IPS-18c (cell line): Measurements from ENCODE around the gene TBC1D14.

Experiments
- H3K4me3 ChIP-seq: 2 replicates; pipeline ENCODE4 v1.7.0; 2013; ENCODE audit warnings: low read depth, mild to moderate bottlenecking, low read length, moderate library complexity; ENCODE audit not compliant: insufficient read depth
- H3K9me3 ChIP-seq: one replicate; pipeline ENCODE4 v1.6.1; 2013; ENCODE audit warnings: mild to moderate bottlenecking, low read length, moderate library complexity; ENCODE audit not compliant: control insufficient read depth, insufficient read depth

The TBC1D14 gene

DNA sequence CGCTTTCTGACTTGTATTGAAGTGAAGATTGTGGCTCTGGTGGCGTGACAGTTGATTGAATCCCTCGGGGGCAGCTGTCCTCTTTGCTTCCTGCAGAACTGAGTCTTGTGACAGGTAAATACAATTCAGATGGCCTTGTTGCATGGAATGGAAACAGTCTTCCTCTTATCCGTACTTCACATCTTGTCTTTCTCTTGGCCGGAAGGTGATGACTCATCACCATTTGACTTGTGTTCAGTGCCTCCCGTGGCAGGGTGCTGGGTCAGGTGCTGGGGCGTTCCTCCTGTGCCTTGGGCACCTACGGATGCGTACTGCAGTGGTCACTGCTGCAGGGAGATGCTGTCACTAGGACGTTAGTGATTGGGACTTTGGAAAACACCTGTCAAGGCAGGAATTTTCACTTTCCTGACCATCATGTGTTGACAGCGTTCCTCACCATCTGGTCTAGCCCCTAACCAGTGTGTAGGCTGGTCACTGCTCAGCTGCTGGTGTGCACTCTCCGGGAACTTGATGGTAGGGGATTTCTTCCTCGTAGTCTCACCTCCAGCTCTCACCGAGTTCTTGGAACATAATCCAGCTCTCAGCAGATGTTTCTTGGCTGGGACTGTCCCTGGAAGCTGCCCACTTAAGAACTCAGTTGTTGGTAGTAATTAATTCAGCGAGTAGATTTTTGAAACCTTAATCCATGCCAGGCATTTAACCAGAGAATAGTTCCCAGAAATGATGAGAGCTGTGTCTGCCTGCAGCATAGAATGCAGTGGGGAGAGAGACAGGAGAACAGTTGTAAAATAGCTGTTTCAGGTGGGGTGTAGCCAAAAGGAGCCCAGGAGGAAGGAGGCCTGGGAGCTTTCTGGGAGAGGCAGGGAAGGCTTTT lies 7.2 kb downstream of the TBC1D14 start:
- H3K9me3 ChIP-seq = no peaks in the 10 kb centered on the region
- H3K4me3 ChIP-seq = no peak overlapping the region

DNA sequence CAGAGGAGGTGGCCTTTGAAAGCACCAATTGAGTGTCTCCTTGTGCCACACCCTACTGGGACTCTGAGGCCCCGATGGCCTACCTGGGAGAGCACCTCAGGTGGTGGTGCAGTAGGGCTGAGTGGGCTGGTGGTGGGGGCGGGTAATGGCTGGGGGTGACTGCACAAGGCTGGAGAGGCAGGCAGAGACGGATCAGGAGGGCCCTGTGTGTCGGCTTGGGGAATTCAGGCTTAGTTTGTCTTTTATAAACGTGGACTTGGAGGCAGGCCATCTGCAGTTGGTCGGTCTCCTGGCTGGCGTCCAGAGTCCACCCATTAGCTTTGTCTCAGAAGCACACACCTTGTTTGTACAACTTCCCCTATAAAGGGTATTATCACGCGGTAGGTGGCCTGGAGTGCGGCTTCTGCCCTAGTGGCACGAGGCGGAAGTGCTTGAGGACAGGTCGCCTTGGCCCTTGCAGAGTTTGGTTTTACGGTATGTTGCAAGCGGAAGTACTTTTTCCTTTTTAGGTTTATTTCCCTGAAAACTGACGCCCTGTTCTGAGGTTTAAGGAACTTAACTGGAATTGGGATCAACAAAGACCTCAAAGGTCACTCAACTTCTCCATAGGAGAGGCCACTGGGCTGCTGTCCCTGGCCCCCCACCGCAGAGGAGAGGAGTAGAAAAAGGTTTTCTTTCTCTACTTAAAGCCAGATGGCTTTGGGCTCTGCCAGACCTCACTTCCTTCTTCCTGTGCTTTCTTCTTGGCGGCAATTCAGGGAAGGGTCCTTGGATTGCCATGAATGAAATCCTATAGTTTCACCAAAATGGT lies 8.0 kb downstream of the TBC1D14 start:
- Histone ChIP-seq H3K9me3 (no peaks in the 10 kb centered on the region), H3K4me3 (no peak overlapping the region)

DNA sequence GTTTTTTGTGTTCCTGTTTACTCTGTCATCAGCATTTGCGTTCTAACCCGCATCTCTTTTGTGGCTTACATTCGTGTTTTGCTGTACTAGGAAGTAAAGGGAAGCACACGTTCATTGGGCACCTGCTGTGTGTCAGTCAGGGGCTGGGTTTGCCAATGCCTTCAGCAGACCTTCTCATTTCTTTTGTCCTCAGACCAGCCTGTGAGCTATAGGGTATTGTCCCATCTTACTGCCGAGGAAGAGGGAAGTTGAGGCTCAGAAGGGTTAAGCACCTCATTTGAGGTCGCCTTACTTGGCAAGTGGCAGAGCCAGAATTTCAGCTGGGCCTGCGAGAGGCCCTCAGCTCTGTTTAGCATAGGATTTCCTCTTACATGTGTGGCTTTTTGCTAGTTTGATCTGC lies 8.7 kb downstream of the TBC1D14 start:
- Histone ChIP-seq H3K9me3 (no peaks in the 10 kb centered on the region), H3K4me3 (no peak overlapping the region)

DNA sequence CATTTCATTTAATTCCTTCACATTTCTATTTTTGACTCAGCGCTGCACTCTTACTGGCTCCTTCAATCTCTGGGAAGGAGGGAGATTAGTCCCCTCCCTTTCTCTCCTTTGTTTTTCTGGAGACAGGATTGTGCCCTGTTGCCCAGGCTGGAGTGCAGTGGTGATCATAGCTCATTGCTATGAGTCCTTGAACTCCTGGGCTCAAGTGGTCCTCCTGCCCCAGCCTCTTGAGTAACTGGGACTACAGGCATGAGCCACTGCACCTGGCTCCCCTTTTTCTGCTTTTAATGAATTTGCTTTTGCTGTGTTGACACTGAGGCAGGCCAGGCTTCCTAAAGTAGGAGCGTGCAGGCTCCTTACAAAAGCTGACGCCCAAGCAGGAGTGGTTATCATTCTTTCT lies 10.5 kb downstream of the TBC1D14 start:
- H3K9me3 ChIP-seq = no peaks in the 10 kb centered on the region
- H3K4me3 ChIP-seq = no peak overlapping the region

DNA sequence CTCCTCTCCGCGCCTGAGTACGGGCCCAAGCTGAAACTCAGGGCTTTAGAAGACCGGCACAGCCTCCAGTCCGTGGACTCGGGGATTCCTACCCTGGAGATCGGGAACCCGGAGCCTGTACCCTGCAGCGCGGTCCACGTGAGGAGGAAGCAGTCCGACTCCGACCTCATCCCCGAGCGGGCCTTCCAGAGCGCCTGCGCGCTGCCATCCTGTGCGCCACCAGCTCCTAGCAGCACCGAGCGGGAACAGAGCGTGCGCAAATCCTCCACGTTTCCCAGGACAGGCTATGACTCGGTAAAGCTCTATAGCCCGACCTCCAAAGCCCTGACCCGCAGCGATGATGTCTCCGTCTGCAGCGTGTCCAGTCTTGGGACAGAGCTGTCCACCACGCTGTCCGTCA lies 13.9 kb downstream of the TBC1D14 start:
- no peaks in the 10 kb centered on the region for H3K9me3 ChIP-seq

DNA sequence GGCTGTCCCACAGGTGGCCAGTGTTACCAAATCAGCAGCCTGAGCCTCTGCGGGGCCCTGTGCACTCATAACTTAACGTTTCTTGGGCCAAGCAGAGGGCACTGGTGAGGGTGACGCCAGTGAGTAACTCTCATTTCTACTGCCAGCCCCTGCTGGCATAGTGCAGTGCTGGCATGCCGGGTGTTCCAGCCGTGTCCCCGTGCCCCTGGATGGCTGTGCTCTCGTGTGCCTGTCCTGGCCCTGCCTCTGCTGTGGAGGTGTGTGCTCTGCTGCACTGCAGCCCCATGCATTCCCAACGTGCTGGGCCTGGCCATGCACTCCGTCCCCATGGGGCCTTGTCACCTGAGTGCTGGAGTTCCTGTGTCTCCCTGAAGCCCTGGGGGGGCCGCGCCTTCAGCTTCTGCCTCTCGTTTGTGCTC lies 14.7 kb downstream of the TBC1D14 start:
- no peaks in the 10 kb centered on the region for H3K9me3 ChIP-seq
- no peak overlapping the region for H3K4me3 ChIP-seq

More for the DNA sequence above, 13.9 kb downstream of the TBC1D14 start:
- no peak overlapping the region for H3K4me3 ChIP-seq

DNA sequence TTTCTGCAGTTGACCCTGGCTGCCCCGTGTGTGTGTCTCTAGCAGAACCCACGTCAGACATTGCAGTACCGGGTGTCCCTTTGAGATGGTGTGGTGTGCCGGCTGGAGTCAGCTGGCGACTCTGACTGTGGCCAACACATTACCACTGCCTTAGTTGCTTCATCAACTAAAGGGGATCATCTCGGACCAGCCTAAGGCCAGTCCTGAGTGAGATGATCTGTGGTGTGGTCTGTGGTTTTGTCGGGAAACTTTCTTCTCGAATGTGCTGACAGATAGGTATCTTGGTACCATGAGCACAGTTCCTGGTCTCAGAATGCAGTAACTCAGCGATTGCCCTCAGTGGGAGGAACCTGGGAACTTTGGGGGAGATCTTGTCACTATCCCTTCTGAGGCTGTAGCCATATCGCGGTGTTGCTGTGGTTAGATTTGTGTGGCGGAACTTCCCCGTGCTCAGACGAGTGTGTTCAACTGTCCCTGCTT lies 15.8 kb downstream of the TBC1D14 start:
- Histone ChIP-seq H3K4me3 (no peak overlapping the region), H3K9me3 (no peaks in the 10 kb centered on the region)

DNA sequence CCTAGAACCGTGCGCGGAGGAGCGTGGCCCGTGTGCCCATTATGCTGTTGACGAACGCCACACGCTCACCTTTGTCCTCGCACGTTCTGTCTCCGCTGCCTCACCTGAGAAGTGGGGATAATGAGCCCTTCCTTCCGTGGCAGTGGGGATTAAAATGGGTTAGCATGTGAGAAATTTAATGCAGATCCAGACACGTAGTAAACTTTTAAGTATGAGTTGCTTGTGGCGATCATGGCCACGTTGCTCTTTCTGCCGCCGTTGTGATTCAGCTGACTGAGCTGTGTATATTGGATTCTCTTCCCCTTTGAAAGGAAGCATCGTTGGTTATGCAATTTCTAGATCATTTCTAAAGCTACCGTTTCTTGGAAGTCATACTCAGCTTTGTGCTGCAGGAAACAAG lies 16.5 kb downstream of the TBC1D14 start:
- Histone ChIP-seq H3K9me3 (no peaks in the 10 kb centered on the region), H3K4me3 (no peak overlapping the region)

DNA sequence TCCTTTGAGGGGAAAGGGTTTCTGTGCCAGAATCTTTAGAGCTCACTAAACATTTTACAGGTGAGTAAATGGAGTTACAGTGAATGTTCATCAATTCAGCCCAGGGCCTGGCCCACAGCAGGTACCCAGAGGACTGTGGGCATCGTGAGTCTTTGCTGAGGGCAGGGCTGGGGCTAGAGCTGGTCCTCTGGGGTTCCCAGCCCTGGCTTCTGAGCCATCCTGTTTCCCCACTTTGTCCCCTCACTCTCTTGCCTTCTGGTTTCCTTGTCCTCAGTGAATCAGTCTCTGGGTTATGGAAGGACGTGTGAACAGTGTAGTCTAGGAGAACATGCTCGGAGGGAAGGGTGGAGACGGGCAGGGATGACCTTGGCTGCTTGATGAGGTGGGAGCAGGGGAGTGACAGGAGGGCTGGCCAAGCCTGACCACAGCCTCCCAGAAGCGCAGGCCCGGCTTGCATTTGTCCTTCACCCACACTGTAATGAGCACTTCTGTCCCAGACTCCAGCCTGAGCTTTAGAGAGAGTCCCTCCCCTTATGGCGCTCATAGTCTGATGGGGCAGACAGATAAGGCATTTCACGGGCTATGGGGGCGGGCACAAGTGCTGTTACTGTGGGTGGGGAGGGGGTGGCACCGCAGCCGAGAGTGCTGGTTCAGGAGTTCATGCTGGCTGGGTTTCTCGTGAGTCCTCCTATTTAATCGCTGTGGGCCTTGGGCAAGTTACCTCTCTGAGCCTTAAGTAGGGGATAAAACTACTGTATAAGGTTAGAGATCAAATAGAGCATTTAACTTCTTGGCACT lies 17.3 kb downstream of the TBC1D14 start:
- Histone ChIP-seq H3K9me3 (no peaks in the 10 kb centered on the region), H3K4me3 (no peak overlapping the region)

DNA sequence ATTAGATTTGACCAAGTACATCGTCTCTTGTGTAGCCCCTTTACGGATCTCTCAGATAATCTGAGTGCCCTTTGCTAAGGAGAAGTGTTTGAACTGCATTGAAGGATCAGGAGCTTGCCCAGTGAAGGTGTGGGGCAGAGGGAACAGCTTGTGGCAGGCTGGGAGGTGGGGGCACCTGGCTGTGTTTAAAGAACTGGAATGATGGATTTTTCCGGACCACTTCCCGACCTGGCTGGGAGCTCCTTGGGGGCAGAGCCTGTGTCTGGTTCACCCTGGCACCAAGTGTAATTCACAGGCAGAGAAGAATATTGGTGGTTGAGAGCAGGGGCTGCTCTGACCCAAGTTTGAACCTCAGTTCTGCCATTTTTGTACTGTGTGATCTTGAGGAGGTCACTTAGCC lies 18.5 kb downstream of the TBC1D14 start:
- Histone ChIP-seq H3K4me3 (no peak overlapping the region), H3K9me3 (no peaks in the 10 kb centered on the region)

DNA sequence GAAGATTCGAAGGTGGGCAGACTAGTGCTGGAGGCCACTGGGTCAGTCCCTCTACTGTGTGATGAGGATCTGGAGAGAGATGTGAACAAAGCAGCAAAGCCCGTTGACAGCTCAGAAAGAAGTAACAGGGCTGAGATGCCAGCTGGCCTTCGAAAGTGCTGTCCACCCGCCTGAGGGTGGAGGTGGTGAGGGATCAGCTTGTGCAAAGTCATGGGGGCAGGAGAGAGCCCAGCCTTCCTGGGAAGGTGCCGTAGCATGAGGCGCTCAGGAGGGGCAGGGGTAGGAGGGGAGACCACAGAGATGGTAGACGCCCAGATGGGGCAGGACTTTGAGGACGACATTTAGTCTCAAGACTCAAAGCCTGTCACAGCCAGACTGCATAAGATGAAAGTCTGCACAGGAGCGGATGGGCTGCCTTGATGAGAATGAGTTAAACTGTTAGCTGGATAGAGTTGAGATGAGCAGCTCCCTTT lies 19.7 kb downstream of the TBC1D14 start:
- H3K9me3 ChIP-seq = no peaks in the 10 kb centered on the region

DNA sequence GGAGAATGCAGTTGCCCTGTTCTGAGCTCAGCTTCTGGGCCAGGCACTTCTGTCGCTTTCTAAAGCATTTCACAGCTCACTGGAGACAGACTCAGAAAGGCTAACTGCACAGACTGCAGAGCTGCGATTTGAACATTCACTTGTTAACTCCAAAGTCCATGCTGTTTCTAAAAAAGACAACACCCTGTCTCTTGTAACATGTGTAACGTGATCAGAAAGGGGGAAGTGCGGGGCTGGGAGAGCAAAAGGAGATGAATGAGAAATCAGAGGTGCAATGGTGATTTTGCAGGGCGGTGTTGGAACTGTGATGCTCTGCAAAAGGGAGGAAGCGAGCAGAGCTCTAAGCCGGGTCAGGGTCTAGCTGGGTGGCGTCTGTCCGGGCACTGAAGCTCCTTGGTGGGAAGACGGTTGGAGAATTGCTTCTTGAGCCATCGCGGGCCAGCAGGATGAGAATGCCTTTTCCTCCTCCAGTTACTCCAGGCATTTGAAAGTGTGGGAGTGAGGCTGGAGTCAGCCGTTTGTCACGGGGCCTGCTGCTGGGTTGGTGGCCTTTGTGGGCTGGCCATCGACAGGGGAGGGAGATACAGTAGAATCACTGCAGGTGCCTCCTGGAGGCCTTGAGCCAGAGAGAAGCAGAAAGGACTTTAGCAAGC lies 20.3 kb downstream of the TBC1D14 start:
- Histone ChIP-seq H3K9me3 (no peaks in the 10 kb centered on the region), H3K4me3 (no peak overlapping the region)

More for the DNA sequence above, 19.7 kb downstream of the TBC1D14 start:
- H3K4me3 ChIP-seq = no peak overlapping the region

DNA sequence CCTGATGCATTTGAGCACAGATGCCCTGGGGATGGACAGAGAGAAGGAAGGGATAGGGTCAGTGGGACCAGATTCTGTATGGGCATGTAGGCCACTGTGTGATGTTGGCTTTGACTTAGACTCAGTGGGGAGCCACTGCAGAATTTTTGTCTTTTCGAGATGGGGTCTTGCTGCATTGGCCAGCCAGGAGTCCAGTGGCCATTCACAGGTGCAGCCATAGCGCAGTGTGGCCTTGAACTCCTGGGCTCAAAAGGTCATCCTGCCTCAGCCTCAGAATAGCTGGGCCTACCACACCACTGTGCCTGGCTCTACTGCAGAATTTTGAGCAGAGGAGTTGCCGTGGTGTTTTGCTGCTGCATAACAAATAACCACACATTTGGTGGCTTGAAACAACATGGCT lies 22.8 kb downstream of the TBC1D14 start:
- no peaks in the 10 kb centered on the region for H3K9me3 ChIP-seq
- H3K4me3 ChIP-seq = no peak overlapping the region

DNA sequence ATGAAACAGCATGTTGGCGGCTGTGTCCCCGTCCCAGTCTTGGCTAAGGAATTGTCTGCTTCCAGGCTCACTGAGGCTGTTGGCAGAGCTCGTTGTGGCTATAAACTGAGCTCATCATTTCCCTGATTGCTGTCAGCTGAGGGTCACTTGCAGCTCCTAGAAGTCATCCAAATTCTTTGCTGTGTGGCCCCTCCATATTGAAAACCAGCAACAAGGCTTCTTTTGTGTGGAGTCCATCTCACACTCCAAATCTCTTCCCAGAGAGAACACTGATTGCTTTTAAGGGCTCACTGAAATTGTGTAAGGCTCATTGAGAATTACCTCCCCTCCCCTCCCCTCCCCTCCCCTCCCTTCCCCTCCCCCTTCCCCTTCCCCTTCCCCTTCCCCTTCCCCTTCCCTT lies 23.3 kb downstream of the TBC1D14 start:
- no peaks in the 10 kb centered on the region for H3K9me3 ChIP-seq
- no peak overlapping the region for H3K4me3 ChIP-seq

DNA sequence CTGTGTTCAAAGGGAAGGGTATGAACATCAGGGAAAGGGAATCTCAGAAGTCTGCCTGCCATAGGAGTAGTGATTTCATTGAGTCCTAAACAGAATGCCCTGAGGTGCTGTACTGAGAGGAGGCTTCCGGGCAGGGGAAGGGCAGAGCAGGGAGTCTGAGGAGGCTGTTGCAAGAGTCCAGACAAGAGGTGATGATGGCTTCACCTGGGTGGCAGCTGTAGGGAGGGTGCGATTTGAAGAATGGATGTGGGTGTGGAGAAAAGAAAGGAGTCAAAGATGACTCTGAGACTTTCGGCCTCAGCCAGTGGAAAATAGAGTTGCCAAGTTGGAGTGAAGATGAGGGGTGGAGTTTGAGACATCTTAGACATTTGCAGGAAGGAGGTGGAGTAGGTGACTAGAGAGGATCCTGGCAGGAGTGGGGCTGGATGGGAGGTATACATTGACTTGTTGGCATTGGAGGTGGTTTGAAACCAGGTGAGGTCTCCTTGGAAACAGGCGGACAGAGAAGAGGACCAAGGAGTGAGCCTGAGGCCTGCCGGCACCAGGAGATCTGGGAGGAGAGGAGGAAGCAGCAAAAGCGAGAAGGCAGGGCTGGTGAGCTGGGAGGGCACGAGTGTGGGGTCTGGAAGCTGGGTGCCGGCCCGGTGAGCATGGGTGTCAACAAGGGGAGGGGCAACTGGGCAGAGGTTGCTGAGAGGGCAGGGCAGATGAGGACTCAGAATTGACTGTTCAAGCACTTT lies 24.2 kb downstream of the TBC1D14 start:
- Histone ChIP-seq H3K4me3 (no peak overlapping the region), H3K9me3 (no peaks in the 10 kb centered on the region)

DNA sequence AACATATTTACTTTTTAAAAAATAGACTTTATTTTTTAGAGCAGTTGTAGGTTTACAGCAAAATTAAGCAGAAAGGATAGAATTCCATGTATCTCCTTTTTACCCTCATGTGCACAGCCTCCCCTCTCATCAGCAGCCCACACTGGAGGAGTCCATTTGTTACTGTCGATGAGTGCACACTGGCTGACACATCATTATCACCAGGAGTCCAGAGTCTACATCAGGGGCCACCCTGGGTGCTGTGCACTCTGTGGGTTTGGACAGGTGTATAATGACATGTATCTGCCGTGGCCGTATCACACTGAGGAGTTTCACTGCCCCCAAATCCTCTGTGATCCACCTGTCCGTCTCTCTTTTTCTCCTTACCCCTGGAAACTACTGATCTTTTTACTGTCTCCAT lies 26.3 kb downstream of the TBC1D14 start:
- no peaks in the 10 kb centered on the region for H3K9me3 ChIP-seq

More for the DNA sequence above, 26.3 kb downstream of the TBC1D14 start:
- H3K4me3 ChIP-seq = no peak overlapping the region
